ENCODE data around the gene TM4SF5. TPM values are rescaled to one million over a fixed set of nuclear protein-coding genes. Genes with fewer than 3 reads are reported as not detected.

The TM4SF5 gene
- total RNA-seq, 1 donor from 2014 or later = not detected

GRCh38 chr17:4785311-4786105 is 13.8 kb downstream of the TM4SF5 start:
- H3K27me3 Mint-ChIP-seq (ENCODE audit: low read depth, unreplicated experiment) = peaks cover 16% of the 10 kb centered on the region
- Histone ChIP-seq H3K79me2 (ENCODE audit: insufficient read depth, low read length) (no peaks in the 10 kb centered on the region), H3K27ac (ENCODE audit: low read depth, low read length) (no peak overlapping the region), H4K20me1 (ENCODE audit: insufficient read depth, low read length) (no peaks in the 10 kb centered on the region), H3K9me3 (ENCODE audit: insufficient read depth, low read depth, low read length) (no peaks in the 10 kb centered on the region), H3K4me2 (ENCODE audit: low read length) (peak overlapping the region; percentile 64), H3K9ac (ENCODE audit: low read length) (no peak overlapping the region), H3K4me3 (ENCODE audit: insufficient read depth, low read depth, low read length) (no peak overlapping the region), H3K4me1 (ENCODE audit: insufficient read depth, low read length) (peaks cover 20% of the 10 kb centered on the region), H2AFZ (ENCODE audit: low read depth, low read length) (peak overlapping the region; percentile 52), H3K27me3 (ENCODE audit: insufficient read depth, low read length) (peaks cover 40% of the 10 kb centered on the region), H3K36me3 (ENCODE audit: insufficient read depth, low read length) (no peaks in the 10 kb centered on the region)
- H3K36me3 Mint-ChIP-seq (ENCODE audit: low read depth, unreplicated experiment) = no peaks in the 10 kb centered on the region
- H3K4me3 Mint-ChIP-seq (ENCODE audit: unreplicated experiment) = no peak overlapping the region
- no peak overlapping the region for H3K27ac Mint-ChIP-seq (ENCODE audit: unreplicated experiment)
- FAIRE-seq (no peak), DNase-seq (ENCODE audit: low read depth) (no peak)
- H3K9me3 Mint-ChIP-seq (ENCODE audit: unreplicated experiment) = no peaks in the 10 kb centered on the region
- no peaks in the 10 kb centered on the region for H3K4me1 Mint-ChIP-seq (ENCODE audit: low read depth, unreplicated experiment)
- TF ChIP-seq EZH2 (IDR thresholded peaks at IDR 0.05; ENCODE audit: insufficient read depth, low read length) (peak; percentile 94), CTCF (IDR thresholded peaks at IDR 0.05; ENCODE audit: insufficient read depth, low read depth, low read length) (no peak)

GRCh38 chr17:4786106-4786511 is 14.4 kb downstream of the TM4SF5 start, which contains the start of gene VMO1:
Gene VMO1 (minus strand): TSS chr17:4786364. CDS start chr17:4786352, 12 bp downstream.
- Mint-ChIP-seq H3K4me3 (ENCODE audit: unreplicated experiment) (no peak within 1 kb of the TSS), H3K27me3 (ENCODE audit: low read depth, unreplicated experiment) (peaks cover 13% of the 10 kb centered on the region), H3K27ac (ENCODE audit: unreplicated experiment) (no peak within 1 kb of the TSS), H3K36me3 (ENCODE audit: low read depth, unreplicated experiment) (no peaks in the 10 kb centered on the region), H3K4me1 (ENCODE audit: low read depth, unreplicated experiment) (no peaks in the 10 kb centered on the region), H3K9me3 (ENCODE audit: unreplicated experiment) (no peaks in the 10 kb centered on the region)
- DNase-seq (ENCODE audit: low read depth) (no peak), FAIRE-seq (no peak)
- H3K27ac ChIP-seq (ENCODE audit: low read depth, low read length) = no peak within 1 kb of the TSS
- H3K36me3 ChIP-seq (ENCODE audit: insufficient read depth, low read length) = no peaks in the 10 kb centered on the region
- H3K79me2 ChIP-seq (ENCODE audit: insufficient read depth, low read length) = no peaks in the 10 kb centered on the region
- peak within 1 kb of the TSS; percentile 68 for H3K4me2 ChIP-seq (ENCODE audit: low read length)
- H3K9me3 ChIP-seq (ENCODE audit: insufficient read depth, low read depth, low read length) = no peaks in the 10 kb centered on the region
- no peak within 1 kb of the TSS for H3K9ac ChIP-seq (ENCODE audit: low read length)
- no peak within 1 kb of the TSS for H3K4me3 ChIP-seq (ENCODE audit: insufficient read depth, low read depth, low read length)
- peak within 1 kb of the TSS; percentile 52 for H2AFZ ChIP-seq (ENCODE audit: low read depth, low read length)
- H3K27me3 ChIP-seq (ENCODE audit: insufficient read depth, low read length) = peaks cover 40% of the 10 kb centered on the region
- TF ChIP-seq EZH2 (IDR thresholded peaks at IDR 0.05; ENCODE audit: insufficient read depth, low read length) (peak; percentile 50), CTCF (IDR thresholded peaks at IDR 0.05; ENCODE audit: insufficient read depth, low read depth, low read length) (no peak)
- no peaks in the 10 kb centered on the region for H4K20me1 ChIP-seq (ENCODE audit: insufficient read depth, low read length)
- peaks cover 23% of the 10 kb centered on the region for H3K4me1 ChIP-seq (ENCODE audit: insufficient read depth, low read length)

- H3K27ac Mint-ChIP-seq (ENCODE audit: unreplicated experiment) = no peak overlapping the region
- H3K27me3 ChIP-seq (ENCODE audit: insufficient read depth, low read length) = peaks cover 40% of the 10 kb centered on the region
- H3K4me2 ChIP-seq (ENCODE audit: low read length) = peak overlapping the region; percentile 64
- H3K79me2 ChIP-seq (ENCODE audit: insufficient read depth, low read length) = no peaks in the 10 kb centered on the region
- no peak overlapping the region for H3K27ac ChIP-seq (ENCODE audit: low read depth, low read length)
- no peak overlapping the region for H3K4me3 ChIP-seq (ENCODE audit: insufficient read depth, low read depth, low read length)
- no peaks in the 10 kb centered on the region for H3K9me3 ChIP-seq (ENCODE audit: insufficient read depth, low read depth, low read length)
- no peaks in the 10 kb centered on the region for H3K4me1 Mint-ChIP-seq (ENCODE audit: low read depth, unreplicated experiment)
- H3K4me3 Mint-ChIP-seq (ENCODE audit: unreplicated experiment) = no peak overlapping the region
- DNase-seq (ENCODE audit: low read depth) = no peak
- no peak for FAIRE-seq
- peaks cover 13% of the 10 kb centered on the region for H3K27me3 Mint-ChIP-seq (ENCODE audit: low read depth, unreplicated experiment)
- H3K36me3 Mint-ChIP-seq (ENCODE audit: low read depth, unreplicated experiment) = no peaks in the 10 kb centered on the region
- no peak overlapping the region for H2AFZ ChIP-seq (ENCODE audit: low read depth, low read length)
- no peak overlapping the region for H3K9ac ChIP-seq (ENCODE audit: low read length)
- H4K20me1 ChIP-seq (ENCODE audit: insufficient read depth, low read length) = no peaks in the 10 kb centered on the region
- H3K9me3 Mint-ChIP-seq (ENCODE audit: unreplicated experiment) = no peaks in the 10 kb centered on the region
- H3K4me1 ChIP-seq (ENCODE audit: insufficient read depth, low read length) = peaks cover 23% of the 10 kb centered on the region
- TF ChIP-seq CTCF (IDR thresholded peaks at IDR 0.05; ENCODE audit: insufficient read depth, low read depth, low read length) = no peak
- TF ChIP-seq EZH2 (IDR thresholded peaks at IDR 0.05; ENCODE audit: insufficient read depth, low read length) = no peak
- H3K36me3 ChIP-seq (ENCODE audit: insufficient read depth, low read length) = no peaks in the 10 kb centered on the region
These were observed 14.8 kb downstream of the TM4SF5 start for GRCh38 chr17:4786516-4786915.

All from astrocyte (in vitro differentiated cells and primary cell).